Activated T-cell treated with anti-CD3 and anti-CD28 coated beads for 48 hours (primary cell): Measurements from ENCODE around the gene TCP11.

Source experiments
- DNase-seq: peaks from one replicate; pipeline ENCODE4 v3.0.0-alpha.2; 2020; ENCODE audit warnings: low read depth

The TCP11 gene

GRCh38 chr6:35173044-35173426, 31.9 kb upstream of the TCP11 start:
- no peak for DNase-seq

- no peak for DNase-seq
Measured at GRCh38 chr6:35170891-35171290, 29.8 kb upstream of the TCP11 start.

DNA sequence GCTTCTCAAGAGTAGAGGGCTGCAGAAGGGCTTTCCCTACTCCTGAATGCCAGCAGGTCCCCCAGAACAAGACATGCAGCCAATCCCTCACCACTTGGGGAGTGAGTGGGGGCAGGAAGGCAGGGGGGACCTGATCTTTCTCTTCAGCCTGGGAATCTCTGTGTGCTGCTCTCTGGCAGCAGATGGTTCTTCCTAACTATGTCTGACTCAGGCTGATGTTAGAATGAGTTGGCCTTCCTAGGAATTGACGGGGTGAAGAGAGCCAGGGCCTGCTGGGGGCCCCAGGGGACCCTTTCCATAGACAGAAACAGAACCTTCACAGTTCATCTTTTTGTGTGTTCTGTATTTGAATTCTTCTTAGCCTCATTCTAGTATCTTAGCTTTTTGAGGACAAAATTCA, 29.0 kb upstream of the TCP11 start:
- DNase-seq: no peak

DNA sequence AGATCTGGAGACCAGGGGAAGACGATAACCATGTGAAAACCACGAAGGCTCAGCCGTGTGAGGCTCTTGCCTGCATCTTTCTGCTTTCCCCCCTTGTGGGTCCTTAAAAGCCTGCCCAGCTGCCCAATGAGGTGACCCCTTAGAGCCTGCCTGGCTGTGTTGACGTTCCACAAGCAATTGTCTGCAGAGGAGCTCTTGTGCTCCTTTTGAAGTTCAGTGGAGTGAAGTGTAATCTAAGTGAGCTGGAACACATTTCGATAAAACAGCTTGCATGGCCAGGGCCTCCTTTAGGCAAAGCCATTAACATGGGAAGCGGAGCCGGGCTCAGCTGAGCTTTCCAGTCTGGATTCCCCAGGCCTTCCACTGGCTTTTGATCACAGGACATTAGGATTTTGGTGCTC, 27.3 kb upstream of the TCP11 start:
- DNase-seq: no peak

DNA sequence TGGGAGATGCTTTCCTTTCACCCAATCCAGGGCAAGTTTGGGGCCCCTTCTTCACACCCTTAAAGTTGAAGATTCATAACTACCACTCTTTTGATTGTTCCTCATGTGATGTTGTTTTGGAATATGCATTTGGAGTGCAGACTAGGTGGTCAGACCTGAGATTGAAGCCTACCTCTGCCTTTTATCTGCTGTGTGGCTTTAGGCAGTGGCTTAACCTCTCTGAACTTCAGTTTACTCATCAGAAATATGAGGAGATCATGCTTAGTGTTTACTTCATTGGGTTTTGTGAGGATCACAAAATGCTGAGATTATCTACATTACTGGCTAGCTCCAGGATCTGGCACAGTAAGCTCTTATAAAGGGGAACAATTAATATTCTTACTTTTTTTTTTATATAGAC, 26.4 kb upstream of the TCP11 start:
- DNase-seq: no peak

DNA sequence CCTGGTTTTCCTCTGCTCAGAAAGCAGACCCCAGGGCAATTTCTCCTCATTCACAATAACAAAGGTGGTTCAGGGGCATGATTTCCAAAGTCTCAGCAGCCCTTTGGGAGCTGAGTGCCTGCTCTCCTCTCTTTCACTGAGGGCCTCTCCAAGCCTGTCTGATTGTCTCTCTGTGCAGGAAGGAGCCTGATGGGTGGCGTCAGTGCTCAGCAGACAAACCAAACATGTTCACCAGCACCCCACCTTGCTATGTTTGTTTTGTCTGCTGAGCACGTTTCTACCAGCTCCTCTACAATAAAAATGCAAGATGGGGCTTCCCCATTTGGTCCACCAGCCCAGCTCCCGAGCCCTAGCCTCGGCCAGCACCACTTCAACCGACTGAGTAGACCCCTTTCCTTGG, 25.4 kb upstream of the TCP11 start:
- DNase-seq: no peak

- no peak for DNase-seq
Measured at GRCh38 chr6:35166116-35166515, 25.0 kb upstream of the TCP11 start.

DNA sequence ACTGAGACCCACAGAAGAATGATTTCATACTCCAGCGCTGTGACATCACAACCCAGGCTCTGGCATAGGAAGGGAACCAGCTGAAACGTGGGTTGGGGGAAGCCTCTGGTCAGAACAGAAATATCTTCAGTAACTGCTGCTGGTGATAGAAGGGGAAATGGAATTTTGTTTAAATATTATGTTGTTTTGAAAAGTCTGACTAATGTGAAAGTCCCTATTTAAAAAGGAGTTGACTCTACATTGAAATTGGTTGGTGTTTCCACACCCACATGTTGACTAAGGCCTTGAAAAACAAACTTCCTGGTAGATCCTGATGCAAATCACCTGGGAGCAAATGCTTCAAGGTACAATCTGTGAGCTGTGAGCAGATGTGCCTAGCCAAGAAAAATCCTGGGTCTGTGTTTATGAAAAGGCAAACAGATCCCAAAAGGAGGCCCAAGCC, 24.5 kb upstream of the TCP11 start:
- no peak for DNase-seq

DNA sequence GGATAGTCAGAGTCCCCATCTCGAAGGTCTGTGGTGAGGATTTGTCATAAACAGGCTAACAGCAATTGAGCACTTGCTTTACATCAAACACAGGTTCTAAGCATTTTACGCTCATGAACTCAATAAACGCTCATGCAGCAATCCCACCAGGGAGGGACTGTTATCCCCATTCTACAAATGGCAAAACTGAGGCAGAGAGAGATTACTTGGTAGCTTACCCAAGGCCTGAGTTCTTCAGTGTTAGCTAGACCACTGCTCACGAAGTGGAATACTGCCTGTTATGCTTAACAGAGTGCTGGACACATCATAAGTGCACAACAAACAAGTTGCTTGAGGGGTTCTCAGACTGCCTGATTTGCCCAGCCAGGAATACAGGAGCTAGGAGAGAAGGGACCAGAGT, 23.7 kb upstream of the TCP11 start:
- no peak for DNase-seq

DNA sequence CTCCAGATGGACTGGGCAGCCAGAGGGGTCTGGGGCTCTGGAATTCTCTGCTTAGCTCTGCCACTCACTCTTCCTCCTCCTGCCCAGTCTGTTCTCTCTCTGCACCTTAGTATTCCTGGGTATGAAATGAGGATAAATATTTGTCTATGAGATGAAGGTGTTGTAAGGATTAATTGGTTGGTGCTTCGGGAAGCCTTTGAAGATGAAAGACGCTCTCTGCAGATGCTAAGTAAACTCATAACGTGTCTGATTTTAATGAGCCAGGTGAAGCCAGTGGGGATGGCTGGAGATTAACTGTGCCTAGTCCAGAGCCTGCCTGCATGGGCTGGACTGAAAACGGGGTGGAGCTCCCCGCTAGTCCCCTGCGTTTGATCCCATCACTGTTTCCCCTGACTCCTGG, 23.1 kb upstream of the TCP11 start:
- no peak for DNase-seq

GRCh38 chr6:35163836-35164235, 22.7 kb upstream of the TCP11 start:
- no peak for DNase-seq

- DNase-seq: no peak
Measured at GRCh38 chr6:35161776-35162607, 20.9 kb upstream of the TCP11 start.

GRCh38 chr6:35161266-35161665, 20.1 kb upstream of the TCP11 start:
- DNase-seq: no peak

GRCh38 chr6:35160642-35161041, 19.5 kb upstream of the TCP11 start:
- DNase-seq: no peak

DNA sequence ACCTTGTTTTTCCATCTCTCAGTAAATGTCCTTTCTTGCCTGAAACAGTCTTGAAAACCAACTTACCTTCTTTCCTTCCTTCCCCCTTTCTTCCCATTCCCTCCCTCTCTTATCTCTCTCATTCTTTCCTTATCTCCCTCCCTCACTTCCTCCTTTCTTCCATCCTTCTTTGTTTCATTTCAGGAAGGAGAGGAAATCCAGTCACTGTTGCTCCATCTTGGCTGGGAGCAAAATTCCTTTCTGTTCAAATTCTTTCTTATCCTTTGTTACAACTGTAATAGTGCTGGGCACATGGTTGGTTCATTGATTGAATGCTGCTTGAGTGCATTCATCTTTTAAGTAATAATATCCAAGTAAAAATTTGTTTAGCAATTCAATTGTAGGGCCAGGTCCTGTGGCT, 17.4 kb upstream of the TCP11 start:
- no peak for DNase-seq

GRCh38 chr6:35154947-35155346, 13.8 kb upstream of the TCP11 start:
- DNase-seq: no peak

GRCh38 chr6:35154262-35154661, 13.1 kb upstream of the TCP11 start:
- DNase-seq: no peak

DNA sequence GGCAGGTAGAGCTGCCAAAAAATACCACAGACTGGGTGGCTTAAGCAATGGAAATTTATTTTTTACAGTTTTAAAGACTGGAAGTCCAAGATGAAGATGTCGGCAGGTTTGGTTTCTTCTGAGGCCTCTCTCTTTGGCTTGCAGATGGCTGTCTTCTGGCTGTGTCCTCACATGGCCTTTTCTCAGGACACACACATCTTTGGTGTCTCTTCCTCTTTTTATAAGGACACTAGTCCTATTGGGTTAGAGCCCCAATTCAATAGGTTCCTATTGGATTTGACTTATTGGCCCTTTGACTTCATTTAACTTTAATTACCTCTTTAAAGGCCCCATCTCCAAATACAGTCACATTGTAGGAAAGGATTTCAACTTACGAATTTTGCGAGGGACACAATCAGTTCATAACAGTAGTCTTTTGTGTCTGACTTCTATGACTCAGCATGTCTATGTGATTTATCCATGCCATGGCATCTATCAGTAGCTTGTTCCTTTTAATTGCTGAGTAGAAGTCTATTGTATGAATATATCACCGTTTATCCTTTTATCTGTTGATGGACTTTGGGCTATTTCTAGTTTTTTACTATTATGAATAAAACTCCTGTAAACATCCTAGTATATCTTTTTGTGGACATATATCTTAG, 11.0 kb upstream of the TCP11 start:
- DNase-seq: no peak

DNA sequence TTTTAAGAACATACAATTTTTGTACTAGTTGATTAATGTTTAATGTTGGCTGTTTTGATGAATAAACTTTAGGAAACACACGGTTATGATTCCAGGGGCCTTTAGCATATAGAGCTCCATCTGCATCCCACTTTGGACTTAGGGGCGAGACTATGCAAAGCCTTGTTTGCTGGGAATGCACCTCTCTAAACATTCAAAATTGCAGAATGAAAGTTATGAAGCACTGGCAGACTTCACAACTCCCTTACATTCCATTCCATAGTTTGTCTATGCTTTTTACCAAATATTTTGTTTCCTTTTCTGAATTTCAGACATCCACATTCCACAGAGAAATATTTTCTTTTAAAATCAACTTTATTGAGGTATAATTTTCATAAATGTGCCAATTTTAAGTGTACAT, 10.3 kb upstream of the TCP11 start:
- no peak for DNase-seq

- no peak for DNase-seq
Measured at GRCh38 chr6:35149891-35150566, 8.9 kb upstream of the TCP11 start.

- DNase-seq: peak; percentile 24
Measured at GRCh38 chr6:35148167-35148741, 7.1 kb upstream of the TCP11 start.

- no peak for DNase-seq
Measured at GRCh38 chr6:35147486-35147885, 6.3 kb upstream of the TCP11 start.

DNA sequence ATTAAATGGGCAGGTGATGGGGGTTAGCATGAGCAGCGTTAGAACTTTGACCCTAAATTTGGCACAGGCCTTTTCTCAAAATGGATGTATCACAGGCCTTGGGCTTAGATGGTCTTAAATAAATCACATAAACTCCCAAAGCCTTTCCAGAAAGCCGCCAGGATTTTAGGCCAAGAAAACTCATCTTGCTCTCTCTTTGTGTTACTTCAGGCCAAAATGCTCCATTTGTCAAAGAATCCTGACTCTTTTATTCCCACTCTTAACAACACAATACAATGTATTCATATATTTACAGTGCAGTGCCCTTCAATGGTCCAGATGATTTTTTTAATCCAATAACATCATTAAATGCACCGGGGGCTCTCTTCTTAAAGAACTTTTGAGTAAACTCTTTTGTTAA, 5.9 kb upstream of the TCP11 start:
- no peak for DNase-seq
